T-cell (primary cell): Measurements from ENCODE around the gene QRFPR. TPM values are rescaled to one million over a fixed set of nuclear protein-coding genes. Genes with fewer than 3 reads are reported as not detected.

ENCODE experiments used
- ATAC-seq, 4 experiments: fragments of 200-7000 bp in 3 of 4; fragments of 150-1000 bp in 1 of 4; cut with Tn5 transposase; replicated peaks in 1 of 4; 1 replicate in 3 of 4; 2 replicates in 1 of 4; pipeline ENCODE4 v1.10.0; 2021; ENCODE audit warnings: moderate library complexity in 3 of 4, mild to moderate bottlenecking in 2 of 4, moderate number of reproducible peaks in 1 of 4
- CTCF ChIA-PET, 2 donors: fragments of 300-600 bp; sonication (Branson Sonifier 250); formaldehyde crosslinking; loops; one replicate each; lab custom pipeline; 2022; ENCODE audit warnings: antibody characterized with exemption in 2 of 2; lab: Charles Lee
- POLR2A ChIA-PET, 2 donors: fragments of 300-600 bp; sonication (Branson Sonifier 250); formaldehyde crosslinking; loops; one replicate each; lab custom pipeline; 2022; ENCODE audit warnings: antibody characterized with exemption in 2 of 2; lab: Charles Lee
- DNase-seq, 35 experiments: peaks; one replicate each; pipeline versions ENCODE4 v3.0.0 to v3.0.0-alpha.2; 2013 to 2023
- H3K27ac ChIP-seq: one replicate; pipeline ENCODE4 v1.5.1; 2013; ENCODE audit warnings: low read length
- H3K27me3 ChIP-seq, 2 experiments: replicated peaks in 1 of 2; 1 replicate in 1 of 2; 2 replicates in 1 of 2; pipeline versions ENCODE4 v1.6.1 to v1.7.0; 2013; ENCODE audit warnings: low read length in 1 of 2, mixed read lengths in 1 of 2; ENCODE audit not compliant: control insufficient read depth in 2 of 2, insufficient read depth in 2 of 2; ENCODE audit errors: extremely low read depth in 1 of 2
- H3K36me3 ChIP-seq, 2 donors: 1 replicate in 1 of 2; 2 replicates in 1 of 2; pipeline versions ENCODE4 v1.6.1 to v1.7.0; 2013; ENCODE audit warnings: low read length in 1 of 2; ENCODE audit not compliant: control insufficient read depth in 2 of 2, insufficient read depth in 1 of 2; ENCODE audit errors: extremely low read depth in 1 of 2
- H3K4me1 ChIP-seq, 2 experiments: 1 replicate in 1 of 2; 2 replicates in 1 of 2; pipeline versions ENCODE4 v1.6.1 to v1.7.0; 2013; ENCODE audit warnings: low read length in 2 of 2, mixed read lengths in 1 of 2; ENCODE audit not compliant: insufficient read depth in 2 of 2, control insufficient read depth in 1 of 2; ENCODE audit errors: extremely low read depth in 1 of 2
- H3K4me3 ChIP-seq, 2 donors: 1 replicate in 1 of 2; 2 replicates in 1 of 2; pipeline versions ENCODE4 v1.5.1 to v1.7.0; 2013; ENCODE audit warnings: mild to moderate bottlenecking in 2 of 2, low read length in 1 of 2, moderate library complexity in 1 of 2; ENCODE audit not compliant: control insufficient read depth in 1 of 2; ENCODE audit errors: extremely low read depth in 1 of 2
- H3K9me3 ChIP-seq: 2 replicates; pipeline ENCODE4 v1.7.0; 2013
- H3K27ac Mint-ChIP-seq, 2 donors: one replicate each; pipeline ENCODE4 v1.8.0; 2020 to 2021; ENCODE audit warnings: mild to moderate bottlenecking in 2 of 2, mixed read lengths in 2 of 2
- H3K27me3 Mint-ChIP-seq, 2 donors: one replicate each; pipeline ENCODE4 v1.8.0; 2021 to 2022; ENCODE audit warnings: mixed read lengths in 2 of 2
- H3K36me3 Mint-ChIP-seq: one replicate; pipeline ENCODE4 v1.8.0; 2021; ENCODE audit warnings: mixed read lengths
- H3K4me1 Mint-ChIP-seq, 3 donors: one replicate each; pipeline ENCODE4 v1.8.0; 2020 to 2022; ENCODE audit warnings: mixed read lengths in 3 of 3, mild to moderate bottlenecking in 1 of 3
- H3K4me3 Mint-ChIP-seq, 3 donors: one replicate each; pipeline ENCODE4 v1.8.0; 2020 to 2022; ENCODE audit warnings: mild to moderate bottlenecking in 3 of 3, mixed read lengths in 3 of 3, moderate library complexity in 3 of 3
- H3K9me3 Mint-ChIP-seq, 3 donors: one replicate each; pipeline ENCODE4 v1.8.0; 2020 to 2022; ENCODE audit warnings: mixed read lengths in 3 of 3
- WGBS: methylation state at CpG from one replicate; pipeline ENCODE4 v1.1.5; 2013; ENCODE audit warnings: missing lambda C conversion rate; ENCODE audit not compliant: insufficient coverage; 5-methylcytosine and 5-hydroxymethylcytosine counted together
- total RNA-seq, 35 experiments: library from RNA in 6 of 35; stranded (reverse) in 6 of 35; fragments of 120-200 nt in 1 of 35; gene quantifications; one replicate each; pipeline versions ENCODE4 v1.2.1 to v1.2.4 and lab custom pipeline; 2013 to 2026

QRFPR gene
- total RNA-seq, 5 donors from 2014 or later (not counting 1 experiment from before 2014, with no cell fraction given), result not detected

DNA sequence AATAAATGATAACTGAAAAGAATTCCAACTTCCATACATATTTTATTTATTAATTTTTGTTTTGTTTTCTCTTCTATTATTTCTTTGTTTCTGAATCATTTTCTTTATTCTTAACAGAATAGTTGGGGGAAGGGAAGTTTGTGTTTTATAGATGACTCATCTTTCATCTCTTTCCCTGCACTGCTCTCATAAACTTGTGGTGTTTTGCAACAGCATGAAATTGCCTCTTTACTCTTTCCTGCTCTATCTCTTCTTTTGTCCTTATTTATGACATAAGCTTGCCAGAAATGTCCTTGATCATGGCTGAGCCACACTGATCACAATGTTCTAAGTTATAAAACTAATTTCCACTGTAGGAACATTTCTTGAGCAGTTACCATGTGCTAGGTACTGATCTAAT, 22.3 kb downstream of the QRFPR start:
- CTCF ChIA-PET, result no interaction called here
- DNase-seq (no peak), ATAC-seq (no peak)
- no peak overlapping the region for H3K4me3 Mint-ChIP-seq
- no peak overlapping the region for H3K27ac Mint-ChIP-seq
- no peak overlapping the region for H3K4me3 ChIP-seq
- peaks cover 0 to 2% of the 10 kb centered on the region in 2 experiments for H3K27me3 ChIP-seq
- no peak overlapping the region for H3K27ac ChIP-seq
- no peaks in the 10 kb centered on the region for H3K4me1 Mint-ChIP-seq
- H3K4me1 ChIP-seq, result no peaks in the 10 kb centered on the region
- H3K9me3 ChIP-seq, result no peaks in the 10 kb centered on the region
- no peaks in the 10 kb centered on the region for H3K36me3 Mint-ChIP-seq
- H3K9me3 Mint-ChIP-seq, result peaks cover 7 to 18% (median 16%) of the 10 kb centered on the region in 3 donors
- H3K27me3 Mint-ChIP-seq, result peaks cover 19 to 37% of the 10 kb centered on the region in 2 donors
- H3K36me3 ChIP-seq, result no peaks in the 10 kb centered on the region
- POLR2A ChIA-PET, result no interaction called here

DNA sequence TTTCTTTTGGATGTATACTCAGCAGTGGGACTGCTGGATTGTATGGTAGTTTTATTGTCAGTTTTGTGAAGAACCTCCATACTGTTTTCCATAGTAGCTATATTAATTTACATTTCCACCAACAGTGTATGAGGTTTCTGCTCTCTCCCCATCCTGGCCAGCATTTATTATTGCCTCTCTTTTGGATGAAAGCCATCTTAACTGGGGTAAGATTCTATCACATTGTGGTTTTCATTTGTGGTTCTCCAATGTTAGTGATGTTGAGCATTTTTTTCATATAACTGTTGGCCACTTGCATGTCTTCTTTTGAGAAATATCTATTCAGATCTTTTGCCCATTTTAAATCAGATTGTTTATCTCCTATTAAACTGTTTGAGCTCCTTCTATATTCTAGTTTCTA, 27.6 kb downstream of the QRFPR start:
- peaks cover 30 to 32% of the 10 kb centered on the region in 2 donors for H3K27me3 Mint-ChIP-seq
- no peaks in the 10 kb centered on the region for H3K36me3 Mint-ChIP-seq
- Histone ChIP-seq H3K36me3 (no peaks in the 10 kb centered on the region), H3K4me1 (no peaks in the 10 kb centered on the region), H3K27ac (no peak overlapping the region), H3K9me3 (no peaks in the 10 kb centered on the region), H3K4me3 (no peak overlapping the region), H3K27me3 (peaks cover 0 to 2% of the 10 kb centered on the region in 2 experiments)
- peaks cover 7 to 22% (median 16%) of the 10 kb centered on the region in 3 donors for H3K9me3 Mint-ChIP-seq
- ATAC-seq (no peak), DNase-seq (no peak)
- ChIA-PET CTCF (no interaction called here), POLR2A (no interaction called here)
- H3K27ac Mint-ChIP-seq, result no peak overlapping the region
- H3K4me3 Mint-ChIP-seq, result no peak overlapping the region
- H3K4me1 Mint-ChIP-seq, result no peaks in the 10 kb centered on the region

DNA sequence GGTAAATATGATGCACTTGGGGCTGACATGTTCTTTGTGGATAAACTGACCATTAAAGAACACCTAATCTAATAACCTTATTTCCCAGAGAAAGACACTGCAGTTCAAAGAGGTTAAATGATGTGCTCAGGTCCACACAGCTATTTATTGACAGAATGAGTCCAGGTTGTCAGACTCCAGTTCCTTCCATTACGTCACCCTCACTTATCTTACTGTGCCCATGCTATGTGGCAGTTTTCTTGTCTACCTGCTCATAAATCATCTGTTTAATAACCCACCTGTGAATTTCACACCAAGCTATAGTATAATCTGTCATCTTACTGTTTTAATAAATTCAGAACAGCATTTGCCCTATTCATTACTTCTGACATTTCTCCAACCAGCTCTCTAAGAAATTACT, 36.7 kb downstream of the QRFPR start:
- no peak overlapping the region for H3K27ac ChIP-seq
- H3K4me1 Mint-ChIP-seq, result no peaks in the 10 kb centered on the region
- H3K27me3 ChIP-seq, result no peaks in the 10 kb centered on the region
- no peak for DNase-seq
- WGBS, result no CpG with 5 or more reads among the region's 1 CpG
- no peaks in the 10 kb centered on the region for H3K9me3 ChIP-seq
- H3K9me3 Mint-ChIP-seq, result no peaks in the 10 kb centered on the region
- H3K4me1 ChIP-seq, result no peaks in the 10 kb centered on the region
- H3K4me3 ChIP-seq, result no peak overlapping the region
- no peaks in the 10 kb centered on the region for H3K36me3 Mint-ChIP-seq
- H3K4me3 Mint-ChIP-seq, result no peak overlapping the region
- CTCF ChIA-PET, result no interaction called here
- POLR2A ChIA-PET, result no interaction called here
- ATAC-seq, result no peak
- H3K27me3 Mint-ChIP-seq, result peaks cover 16 to 19% of the 10 kb centered on the region in 2 donors
- no peaks in the 10 kb centered on the region for H3K36me3 ChIP-seq
- H3K27ac Mint-ChIP-seq, result no peak overlapping the region

DNA sequence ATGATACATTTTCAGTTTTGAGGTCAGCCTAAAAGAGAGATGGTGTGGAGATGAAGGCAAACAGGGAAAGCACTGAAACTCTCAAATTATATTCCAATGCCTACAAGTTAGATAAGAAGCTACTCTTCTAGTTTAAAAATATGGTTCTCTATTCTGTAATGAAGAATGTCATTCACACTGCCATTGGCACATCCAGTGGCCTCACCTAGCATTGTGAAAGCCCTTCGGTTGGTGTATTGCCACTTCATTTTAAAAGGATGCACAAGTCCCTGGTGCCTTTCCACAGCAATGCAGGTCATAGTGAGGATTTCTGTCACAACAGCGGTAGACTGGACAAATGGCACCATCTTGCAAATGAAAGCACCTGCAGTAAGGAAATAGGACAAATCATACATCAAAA, 40.6 kb downstream of the QRFPR start:
- ChIA-PET CTCF (no interaction called here), POLR2A (interaction anchor here in 1 of 2 donors (0.6 kb wide), 1 partner anchor 35 kb away, joined by 7 read pairs; no protein-coding TSS in a partner anchor)
- Mint-ChIP-seq H3K9me3 (no peaks in the 10 kb centered on the region), H3K4me3 (no peak overlapping the region), H3K27me3 (peaks cover 11% of the 10 kb centered on the region in 2 donors), H3K36me3 (no peaks in the 10 kb centered on the region), H3K27ac (no peak overlapping the region), H3K4me1 (no peaks in the 10 kb centered on the region)
- H3K4me3 ChIP-seq, result no peak overlapping the region
- no peak overlapping the region for H3K27ac ChIP-seq
- no peaks in the 10 kb centered on the region for H3K27me3 ChIP-seq
- 67% methylated on average over 1 of the region's 2 CpGs for WGBS
- H3K36me3 ChIP-seq, result no peaks in the 10 kb centered on the region
- no peak for DNase-seq
- H3K9me3 ChIP-seq, result no peaks in the 10 kb centered on the region
- ATAC-seq, result no peak
- no peaks in the 10 kb centered on the region for H3K4me1 ChIP-seq

DNA sequence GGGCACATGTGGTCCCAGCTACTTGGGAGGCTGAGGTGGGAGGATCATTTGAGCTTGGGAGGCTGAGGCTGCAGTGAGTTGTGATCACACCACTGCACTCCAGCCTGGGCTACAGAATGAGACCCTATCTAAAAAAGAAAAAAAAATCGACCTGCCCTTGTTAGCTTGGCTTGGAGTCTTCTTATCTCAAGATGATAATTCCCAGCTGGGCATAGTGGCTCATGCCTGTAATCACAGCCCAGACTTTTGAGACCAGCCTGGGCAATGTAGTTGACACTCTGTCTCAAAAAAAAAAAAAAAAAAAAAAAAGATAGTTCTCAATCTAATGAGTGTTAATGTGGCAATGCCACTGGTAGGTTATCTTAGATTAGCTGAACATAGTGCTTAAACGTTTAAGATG, 41.0 kb downstream of the QRFPR start:
- DNase-seq, result no peak
- Histone ChIP-seq H3K27me3 (no peaks in the 10 kb centered on the region), H3K4me3 (no peak overlapping the region), H3K36me3 (no peaks in the 10 kb centered on the region), H3K9me3 (no peaks in the 10 kb centered on the region), H3K4me1 (no peaks in the 10 kb centered on the region), H3K27ac (no peak overlapping the region)
- Mint-ChIP-seq H3K4me3 (no peak overlapping the region), H3K27me3 (peaks cover 8 to 9% of the 10 kb centered on the region in 2 donors), H3K27ac (no peak overlapping the region), H3K4me1 (no peaks in the 10 kb centered on the region), H3K36me3 (no peaks in the 10 kb centered on the region), H3K9me3 (no peaks in the 10 kb centered on the region)
- no CpG with 5 or more reads among the region's 2 CpGs for WGBS
- no peak for ATAC-seq
- ChIA-PET POLR2A (interaction anchor here in 1 of 2 donors (0.6 kb wide), 1 partner anchor 35 kb away, joined by 7 read pairs; no protein-coding TSS in a partner anchor), CTCF (no interaction called here)

DNA sequence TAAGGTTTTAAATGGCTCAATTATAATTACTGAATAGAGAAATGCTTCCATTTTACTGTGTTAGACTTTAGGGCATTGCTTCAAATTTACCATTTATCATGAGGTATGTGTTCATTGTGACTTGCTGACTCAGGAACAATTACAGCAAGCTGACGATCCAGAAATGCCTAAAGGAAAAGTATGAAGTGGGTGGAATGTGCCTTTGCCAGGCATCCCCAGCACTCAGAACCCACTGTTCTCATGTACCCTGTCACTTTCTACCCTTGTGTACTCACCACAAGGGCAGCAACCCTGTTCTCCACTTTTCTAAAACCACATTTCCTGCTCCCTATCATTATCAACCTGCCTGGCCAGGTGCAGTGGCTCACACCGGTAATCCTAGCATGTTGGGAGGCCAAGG, 41.5 kb downstream of the QRFPR start:
- Histone ChIP-seq H3K27ac (no peak overlapping the region), H3K27me3 (no peaks in the 10 kb centered on the region), H3K4me3 (no peak overlapping the region), H3K9me3 (no peaks in the 10 kb centered on the region), H3K36me3 (no peaks in the 10 kb centered on the region), H3K4me1 (no peaks in the 10 kb centered on the region)
- Mint-ChIP-seq H3K27me3 (peaks cover 3 to 7% of the 10 kb centered on the region in 2 donors), H3K4me3 (no peak overlapping the region), H3K36me3 (no peaks in the 10 kb centered on the region), H3K4me1 (no peaks in the 10 kb centered on the region), H3K9me3 (no peaks in the 10 kb centered on the region), H3K27ac (no peak overlapping the region)
- DNase-seq (no peak), ATAC-seq (no peak)
- ChIA-PET POLR2A (no interaction called here), CTCF (no interaction called here)
- 33% methylated on average over 1 of the region's 2 CpGs for WGBS

DNA sequence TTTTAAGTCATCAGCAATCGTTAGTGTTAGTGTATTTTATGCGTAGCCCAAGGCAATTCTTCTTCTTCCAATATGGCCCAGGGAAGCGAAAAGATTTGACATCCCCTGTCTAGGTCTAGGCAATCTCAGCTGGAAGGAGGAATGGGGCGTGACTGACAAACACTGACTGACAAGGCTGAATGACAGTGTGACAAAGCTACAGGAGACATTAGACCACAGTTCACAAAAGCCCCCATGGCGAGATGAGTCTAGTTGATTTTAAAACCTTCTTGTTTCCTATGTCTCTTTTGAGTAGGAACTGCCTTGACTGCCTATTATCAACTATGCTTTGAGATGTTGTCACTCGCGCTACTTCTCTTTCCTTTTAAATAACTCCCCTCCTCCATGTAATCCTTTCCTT, 42.3 kb downstream of the QRFPR start:
- Mint-ChIP-seq H3K4me1 (no peaks in the 10 kb centered on the region), H3K27me3 (peaks cover 2 to 8% of the 10 kb centered on the region in 2 donors), H3K4me3 (no peak overlapping the region), H3K36me3 (no peaks in the 10 kb centered on the region), H3K27ac (no peak overlapping the region), H3K9me3 (no peaks in the 10 kb centered on the region)
- DNase-seq (no peak), ATAC-seq (no peak)
- Histone ChIP-seq H3K4me3 (no peak overlapping the region), H3K27ac (no peak overlapping the region), H3K9me3 (no peaks in the 10 kb centered on the region), H3K27me3 (no peaks in the 10 kb centered on the region), H3K4me1 (no peaks in the 10 kb centered on the region), H3K36me3 (no peaks in the 10 kb centered on the region)
- 90% methylated on average over 2 of the region's 7 CpGs for WGBS
- ChIA-PET CTCF (interaction anchor here in 1 of 2 donors (1.3 kb wide), 1 partner anchor 123 kb away, joined by 3 read pairs; no protein-coding TSS in a partner anchor), POLR2A (no interaction called here)
